H9 (cell line): ENCODE data around the gene SLCO4A1. TPM values are rescaled to one million over a fixed set of nuclear protein-coding genes. Genes with fewer than 3 reads are reported as not detected.

Experiments used
- DNase-seq: peaks from one replicate; pipeline ENCODE4 v3.0.0-alpha.2; 2017
- H2AFZ ChIP-seq: one replicate; pipeline ENCODE4 v1.6.1; 2013; ENCODE audit warnings: mild to moderate bottlenecking, low read length, control low read depth, moderate library complexity
- H2AK5ac ChIP-seq: 2 replicates; pipeline ENCODE4 v1.6.1; 2013; ENCODE audit warnings: low read length, control low read depth, mixed read lengths; ENCODE audit not compliant: insufficient read length
- H2BK120ac ChIP-seq: one replicate; pipeline ENCODE4 v1.6.1; 2013; ENCODE audit warnings: low read depth, mild to moderate bottlenecking, low read length, control low read depth, inconsistent platforms; ENCODE audit not compliant: poor library complexity, severe bottlenecking
- H2BK12ac ChIP-seq: 2 replicates; pipeline ENCODE4 v1.6.1; 2013; ENCODE audit warnings: low read length, control low read depth, mixed read lengths, low read depth; ENCODE audit not compliant: insufficient read length
- H2BK15ac ChIP-seq: 2 replicates; pipeline ENCODE4 v1.6.1; 2013; ENCODE audit warnings: low read depth, low read length, control low read depth
- H2BK20ac ChIP-seq: one replicate; pipeline ENCODE4 v1.6.1; 2013; ENCODE audit warnings: low read depth, mild to moderate bottlenecking, low read length, control low read depth, inconsistent platforms; ENCODE audit not compliant: poor library complexity, severe bottlenecking
- H2BK5ac ChIP-seq: 2 replicates; pipeline ENCODE4 v1.6.1; 2013; ENCODE audit warnings: low read length, control low read depth, mixed read lengths; ENCODE audit not compliant: insufficient read length
- H3K14ac ChIP-seq: 2 replicates; pipeline ENCODE4 v1.6.1; 2013; ENCODE audit warnings: low read length, control low read depth; ENCODE audit not compliant: insufficient read depth
- H3K18ac ChIP-seq: 2 replicates; pipeline ENCODE4 v1.6.1; 2013; ENCODE audit warnings: low read depth, mild to moderate bottlenecking, mixed read lengths, low read length, control low read depth; ENCODE audit not compliant: insufficient read length
- H3K23ac ChIP-seq: 2 replicates; pipeline ENCODE4 v1.6.1; 2013; ENCODE audit warnings: low read length, control low read depth, mixed read lengths, low read depth; ENCODE audit not compliant: insufficient read length
- H3K23me2 ChIP-seq: 2 replicates; pipeline ENCODE4 v1.6.1; 2013; ENCODE audit warnings: low read depth, mild to moderate bottlenecking, mixed read lengths, low read length, control low read depth; ENCODE audit not compliant: insufficient read length, poor library complexity, severe bottlenecking
- H3K27ac ChIP-seq: 2 replicates; pipeline ENCODE4 v1.5.1; 2013; ENCODE audit warnings: low read length, control low read depth, mixed read lengths, low read depth; ENCODE audit not compliant: insufficient read length
- H3K27me3 ChIP-seq: 2 replicates; pipeline ENCODE4 v1.6.1; 2013; ENCODE audit warnings: low read length, control low read depth, inconsistent platforms; ENCODE audit not compliant: insufficient read depth
- H3K4ac ChIP-seq: 2 replicates; pipeline ENCODE4 v1.6.1; 2013; ENCODE audit warnings: low read depth, mild to moderate bottlenecking, control low read depth, inconsistent platforms, low read length, moderate library complexity
- H3K4me1 ChIP-seq: 2 replicates; pipeline ENCODE4 v1.6.1; 2013; ENCODE audit warnings: low read length, control low read depth, inconsistent platforms; ENCODE audit not compliant: insufficient read depth
- H3K4me2 ChIP-seq: 2 replicates; pipeline ENCODE4 v1.6.1; 2013; ENCODE audit warnings: low read length, control low read depth, mixed read lengths; ENCODE audit not compliant: insufficient read length, insufficient read depth
- H3K56ac ChIP-seq: 2 replicates; pipeline ENCODE4 v1.6.1; 2013; ENCODE audit warnings: low read depth, mild to moderate bottlenecking, mixed read lengths, low read length, control low read depth; ENCODE audit not compliant: insufficient read length
- H3K79me1 ChIP-seq: 2 replicates; pipeline ENCODE4 v1.6.1; 2013; ENCODE audit warnings: low read depth, mild to moderate bottlenecking, moderate library complexity, low read length, control low read depth, inconsistent platforms; ENCODE audit not compliant: insufficient read depth, poor library complexity, severe bottlenecking
- H3K79me2 ChIP-seq: 2 replicates; pipeline ENCODE4 v1.6.1; 2013; ENCODE audit warnings: low read length, control low read depth, inconsistent platforms; ENCODE audit not compliant: insufficient read depth
- H3K9ac ChIP-seq: 2 replicates; pipeline ENCODE4 v1.6.1; 2013; ENCODE audit warnings: low read length, control low read depth, mixed read lengths; ENCODE audit not compliant: insufficient read length; ENCODE audit errors: extremely low read depth
- H3K9me3 ChIP-seq: one replicate; pipeline ENCODE4 v1.6.1; 2013; ENCODE audit warnings: low read depth, low read length, inconsistent platforms; ENCODE audit not compliant: control insufficient read depth
- H3T11ph ChIP-seq: one replicate; pipeline ENCODE4 v1.6.1; 2013; ENCODE audit warnings: mild to moderate bottlenecking, low read length, control low read depth, inconsistent platforms
- H4K20me1 ChIP-seq: one replicate; pipeline ENCODE4 v1.6.1; 2013; ENCODE audit not compliant: control insufficient read depth, insufficient read length, insufficient read depth
- H4K5ac ChIP-seq: 2 replicates; pipeline ENCODE4 v1.6.1; 2013; ENCODE audit warnings: low read depth, mild to moderate bottlenecking, mixed read lengths, low read length, control low read depth; ENCODE audit not compliant: insufficient read length
- H4K8ac ChIP-seq: replicated peaks from 2 replicates; pipeline ENCODE4 v1.6.1; 2013; ENCODE audit warnings: low read length, control low read depth, mixed read lengths, low read depth; ENCODE audit not compliant: insufficient read length
- H4K91ac ChIP-seq: 2 replicates; pipeline ENCODE4 v1.6.1; 2013; ENCODE audit warnings: low read depth, mild to moderate bottlenecking, moderate library complexity, mixed read lengths, low read length, control low read depth; ENCODE audit not compliant: insufficient read length
- H3K27ac Mint-ChIP-seq, 3 experiments: 2 replicates in 2 of 3; 3 replicates in 1 of 3; pipeline ENCODE4 v1.8.0; 2020 to 2021; ENCODE audit warnings: mixed read lengths in 3 of 3, mild to moderate bottlenecking in 1 of 3, moderate library complexity in 1 of 3
- H3K27me3 Mint-ChIP-seq: 2 replicates; pipeline ENCODE4 v1.8.0; 2021; ENCODE audit warnings: low read depth, mild to moderate bottlenecking, moderate library complexity, mixed read lengths
- H3K36me3 Mint-ChIP-seq, 3 experiments: 2 replicates in 2 of 3; 3 replicates in 1 of 3; pipeline ENCODE4 v1.8.0; 2020 to 2021; ENCODE audit warnings: low read depth in 3 of 3, mixed read lengths in 3 of 3; ENCODE audit not compliant: insufficient read depth in 1 of 3
- H3K4me1 Mint-ChIP-seq, 2 experiments: 2 replicates each; pipeline ENCODE4 v1.8.0; 2020; ENCODE audit warnings: mixed read lengths in 2 of 2
- H3K4me3 Mint-ChIP-seq, 2 experiments: 2 replicates in 1 of 2; 3 replicates in 1 of 2; pipeline ENCODE4 v1.8.0; 2020 to 2021; ENCODE audit warnings: mild to moderate bottlenecking in 2 of 2, mixed read lengths in 2 of 2, moderate library complexity in 1 of 2
- H3K9me3 Mint-ChIP-seq, 2 experiments: 2 replicates in 1 of 2; 3 replicates in 1 of 2; pipeline ENCODE4 v1.8.0; 2020; ENCODE audit warnings: mild to moderate bottlenecking in 2 of 2, mixed read lengths in 2 of 2, moderate library complexity in 1 of 2
- CTCF ChIP-seq: fragments of 200-600 bp; sonication (generic); conservative IDR thresholded peaks from 3 replicates; pipeline ENCODE4 v1.8.0; 2021; ENCODE audit warnings: antibody characterized with exemption, mild to moderate bottlenecking
- WGBS: extraction: QIAGEN DNeasy Blood & Tissue Kit; methylation state at CpG from one replicate; pipeline ENCODE4 v1.1.7; 2013; ENCODE audit warnings: missing lambda C conversion rate, low lambda C conversion rate, mixed read lengths; ENCODE audit not compliant: insufficient read length; ENCODE audit errors: extremely low coverage; 5-methylcytosine and 5-hydroxymethylcytosine counted together
- total RNA-seq: library from RNA; stranded (reverse); gene quantifications from 2 replicates; pipeline ENCODE4 v1.2.1, GENCODE V29; 2021

Gene SLCO4A1
- total RNA-seq, 1 experiment from 2014 or later, result 9.4 TPM

DNA sequence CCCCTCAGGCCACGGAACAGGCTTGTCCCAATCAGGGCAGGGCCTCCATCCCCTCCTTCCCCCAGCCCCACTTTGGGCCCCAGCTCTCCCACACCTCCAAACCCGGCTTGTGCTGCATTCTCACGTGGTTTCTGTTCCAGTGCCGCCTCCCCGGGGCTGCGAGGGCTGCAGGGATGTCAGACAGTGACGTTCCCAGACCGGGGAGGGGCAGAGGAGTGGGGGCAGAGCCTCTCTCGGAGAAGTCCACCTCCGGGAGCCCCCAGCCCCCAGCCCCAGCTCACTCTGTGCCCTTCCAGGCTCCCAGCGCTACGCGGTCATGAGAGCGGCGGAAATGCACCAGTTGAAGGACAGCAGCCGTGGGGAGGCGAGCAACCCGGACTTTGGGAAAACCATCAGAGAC is 18.5 kb downstream of the SLCO4A1 start:
- no peak overlapping the region for H3K4me3 Mint-ChIP-seq
- no peak overlapping the region; a peak in 1 of 7 replicates for H3K27ac Mint-ChIP-seq
- H3K79me1 ChIP-seq, result no peaks in the 10 kb centered on the region
- H3K9me3 Mint-ChIP-seq, result no peaks in the 10 kb centered on the region
- H2BK5ac ChIP-seq, result no peak overlapping the region
- no peak overlapping the region for H2BK120ac ChIP-seq
- no peak overlapping the region for H2AK5ac ChIP-seq
- H3K79me2 ChIP-seq, result no peaks in the 10 kb centered on the region
- H3K36me3 Mint-ChIP-seq, result no peaks in the 10 kb centered on the region; a peak in 1 of 7 replicates
- H2BK20ac ChIP-seq, result no peak overlapping the region
- H4K8ac ChIP-seq, result no peak overlapping the region
- no peaks in the 10 kb centered on the region for H3K27me3 ChIP-seq
- H3K23ac ChIP-seq, result no peak overlapping the region
- H4K20me1 ChIP-seq, result no peaks in the 10 kb centered on the region
- H2AFZ ChIP-seq, result no peak overlapping the region
- H3K4me1 Mint-ChIP-seq, result peaks cover 8 to 10% of the 10 kb centered on the region in 2 experiments
- no peak overlapping the region for H4K91ac ChIP-seq
- no CpG with 5 or more reads among the region's 18 CpGs for WGBS
- no peak overlapping the region for H2BK15ac ChIP-seq
- H3K9ac ChIP-seq, result no peak overlapping the region
- H3K23me2 ChIP-seq, result no peaks in the 10 kb centered on the region
- no peak for TF ChIP-seq CTCF
- no peaks in the 10 kb centered on the region for H3K9me3 ChIP-seq
- no peaks in the 10 kb centered on the region for H3K27me3 Mint-ChIP-seq
- H3K4me2 ChIP-seq, result no peak overlapping the region
- no peak overlapping the region for H2BK12ac ChIP-seq
- H3K27ac ChIP-seq, result no peak overlapping the region
- H3K56ac ChIP-seq, result no peak overlapping the region
- no peak overlapping the region for H3K4ac ChIP-seq
- H3T11ph ChIP-seq, result no peak overlapping the region
- H4K5ac ChIP-seq, result no peak overlapping the region
- no peak overlapping the region for H3K18ac ChIP-seq
- H3K14ac ChIP-seq, result no peak overlapping the region
- H3K4me1 ChIP-seq, result no peaks in the 10 kb centered on the region
- DNase-seq, result no peak
